ENCODE results near the gene HRCT1.
"Not testable (repeated sequence)": the region's sequence is repeated elsewhere in the genome, so short reads cannot be mapped to it uniquely, and the experiment has no call there.

Gene HRCT1

DNA sequence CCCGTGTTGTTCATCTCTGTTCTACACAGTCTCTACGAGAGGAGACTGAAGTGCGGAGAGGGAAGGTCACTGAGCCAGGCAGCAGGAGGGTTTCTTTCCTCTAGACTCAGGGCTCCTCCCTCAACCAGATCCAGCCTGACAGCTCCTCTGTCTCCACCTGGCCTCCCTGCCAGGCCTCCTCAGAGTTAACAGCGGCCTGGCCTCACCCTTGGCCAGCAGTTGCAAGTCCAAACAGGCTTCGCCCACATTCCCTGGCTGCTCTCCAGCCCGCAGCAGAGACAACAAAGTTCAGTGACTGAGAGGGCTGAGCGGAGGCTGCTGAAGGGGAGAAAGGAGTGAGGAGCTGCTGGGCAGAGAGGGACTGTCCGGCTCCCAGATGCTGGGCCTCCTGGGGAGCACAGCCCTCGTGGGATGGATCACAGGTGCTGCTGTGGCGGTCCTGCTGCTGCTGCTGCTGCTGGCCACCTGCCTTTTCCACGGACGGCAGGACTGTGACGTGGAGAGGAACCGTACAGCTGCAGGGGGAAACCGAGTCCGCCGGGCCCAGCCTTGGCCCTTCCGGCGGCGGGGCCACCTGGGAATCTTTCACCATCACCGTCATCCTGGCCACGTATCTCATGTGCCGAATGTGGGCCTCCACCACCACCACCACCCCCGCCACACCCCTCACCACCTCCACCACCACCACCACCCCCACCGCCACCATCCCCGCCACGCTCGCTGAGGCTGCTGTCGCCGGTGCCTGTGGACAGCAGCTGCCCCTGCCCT lies at the start of gene HRCT1:
Gene HRCT1 (plus strand): TSS at position 291 of the 768 bp plus-strand sequence. CDS start 86 bp downstream, at position 377.
- no peak for DNase-seq

GRCh38 chr9:35856206-35856605 lies 49.8 kb upstream of the HRCT1 start:
- no peak for DNase-seq

GRCh38 chr9:35856882-35857281 lies 49.1 kb upstream of the HRCT1 start:
- DNase-seq: no peak

GRCh38 chr9:35858458-35858857 lies 47.5 kb upstream of the HRCT1 start:
- DNase-seq: no peak

- no peak for DNase-seq
Measured at GRCh38 chr9:35859310-35859989, 46.6 kb upstream of the HRCT1 start.

DNA sequence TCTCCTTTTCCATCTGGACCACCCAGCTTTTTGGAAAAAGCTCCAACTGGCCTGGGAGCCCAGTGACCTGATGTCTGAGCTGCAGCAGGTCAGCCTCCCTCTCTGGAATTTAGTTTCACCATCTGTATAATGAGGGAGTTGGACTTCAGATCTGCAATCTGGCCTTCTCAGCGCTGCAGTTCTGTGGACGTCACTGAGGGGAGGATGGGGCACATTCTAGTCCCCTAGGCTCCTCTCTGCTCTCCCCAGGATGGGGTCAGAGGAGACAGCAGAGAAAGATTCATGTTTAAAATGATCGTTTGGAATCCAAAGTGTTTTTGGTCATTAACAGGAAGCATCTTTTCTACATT lies 46.0 kb upstream of the HRCT1 start:
- DNase-seq: no peak

GRCh38 chr9:35861161-35861897 lies 44.7 kb upstream of the HRCT1 start:
- DNase-seq: no peak

GRCh38 chr9:35862328-35862727 lies 43.7 kb upstream of the HRCT1 start:
- no peak for DNase-seq

GRCh38 chr9:35863583-35863982 lies 42.4 kb upstream of the HRCT1 start:
- no peak for DNase-seq

GRCh38 chr9:35864695-35865255 lies 41.2 kb upstream of the HRCT1 start:
- no peak for DNase-seq

DNA sequence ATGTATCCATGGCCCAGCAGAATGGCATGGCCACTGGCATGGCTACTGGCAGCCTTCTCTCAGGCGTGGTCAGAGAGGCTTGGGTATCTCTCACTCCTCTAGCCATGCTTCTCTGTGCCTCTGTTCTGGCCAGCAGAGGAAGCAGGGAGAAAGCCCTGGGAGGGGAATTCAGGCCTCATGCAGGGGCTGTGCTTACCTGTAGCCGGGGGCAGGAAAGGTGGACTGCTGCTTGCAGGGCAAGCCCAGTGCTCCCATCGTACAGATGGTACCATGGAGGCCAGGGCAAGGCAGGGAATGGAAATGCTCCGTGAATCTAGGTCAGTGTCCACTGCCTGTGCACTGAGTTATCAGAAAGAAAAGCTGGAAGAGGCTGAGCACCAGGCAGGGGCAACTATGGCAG lies 38.5 kb upstream of the HRCT1 start:
- DNase-seq: no peak

- DNase-seq: no peak
Measured at GRCh38 chr9:35868933-35869332, 37.1 kb upstream of the HRCT1 start.

- no peak for DNase-seq
Measured at GRCh38 chr9:35869621-35870216, 36.3 kb upstream of the HRCT1 start.

GRCh38 chr9:35870351-35870923 lies 35.6 kb upstream of the HRCT1 start, which contains the start of gene OR13J1:
Gene OR13J1 (minus strand): TSS chr9:35870401. CDS start chr9:35870401, 0 bp downstream.
- no peak for DNase-seq

- DNase-seq: no peak
Measured at GRCh38 chr9:35871545-35871944, 34.5 kb upstream of the HRCT1 start.

GRCh38 chr9:35872505-35872904 lies 33.5 kb upstream of the HRCT1 start:
- DNase-seq: no peak

DNA sequence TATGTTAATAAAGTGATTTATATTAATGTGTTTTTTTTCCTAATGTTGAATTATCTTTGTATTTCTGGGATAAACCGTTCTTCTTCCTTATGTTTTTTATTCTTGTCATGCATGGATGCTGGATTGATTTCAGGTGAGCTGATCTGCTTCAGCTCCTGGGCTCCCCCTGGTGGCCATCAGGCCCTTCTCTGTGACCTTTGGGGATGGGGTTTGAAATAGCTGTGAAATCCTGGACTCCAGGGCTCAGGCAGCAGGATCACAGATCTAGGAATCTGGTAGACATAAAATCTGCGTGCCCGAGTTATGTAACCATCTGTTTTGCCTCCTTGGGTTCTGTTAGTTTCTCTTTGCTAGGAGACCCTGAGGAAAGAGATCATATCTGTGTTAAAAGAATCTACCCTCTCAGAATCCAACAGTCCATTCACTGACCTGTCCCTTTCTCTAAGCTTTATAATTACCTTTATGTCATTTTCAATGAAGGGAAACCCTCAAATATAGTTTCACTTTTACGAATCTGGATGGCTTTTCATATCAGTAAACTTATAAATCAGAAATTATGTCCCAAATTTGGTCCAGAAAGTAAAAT lies 23.6 kb upstream of the HRCT1 start:
- peak; percentile 84 for DNase-seq

- DNase-seq: no peak
Measured at GRCh38 chr9:35882996-35883395, 23.0 kb upstream of the HRCT1 start.

GRCh38 chr9:35884908-35885307 lies 21.1 kb upstream of the HRCT1 start:
- DNase-seq: not testable (repeated sequence)

DNA sequence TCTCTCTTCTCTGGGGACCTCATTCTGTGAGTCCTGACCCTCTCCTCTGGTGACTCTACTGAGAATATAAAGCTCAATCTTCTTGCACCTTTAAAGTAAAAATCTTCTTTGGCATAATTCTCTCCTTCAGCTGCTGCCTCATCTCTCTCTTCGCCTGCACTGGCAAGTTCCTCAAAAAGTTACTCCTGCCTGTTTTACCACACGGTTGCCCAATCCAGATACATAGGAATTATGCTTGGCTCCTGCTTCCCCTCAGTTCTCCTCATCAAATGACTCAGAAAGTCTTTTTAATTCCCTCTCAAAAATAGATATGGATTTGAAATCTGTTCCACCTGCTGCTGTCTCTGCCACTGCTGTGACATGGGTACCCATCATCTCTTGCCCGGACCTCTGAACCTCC lies 14.4 kb upstream of the HRCT1 start:
- DNase-seq: no peak

- DNase-seq: no peak
Measured at GRCh38 chr9:35892051-35892450, 14.0 kb upstream of the HRCT1 start.

GRCh38 chr9:35896570-35896969 lies 9.4 kb upstream of the HRCT1 start:
- no peak for DNase-seq
